ENCODE data around the gene GAGE10. TPM values are rescaled to one million over a fixed set of nuclear protein-coding genes. Genes with fewer than 3 reads are reported as not detected.

Gene GAGE10
- total RNA-seq (2022) (not detected in 2 replicates), Bru-seq, nascent RNA (percentile 14 among the genes with signal in this experiment), BruChase-seq, experiment 1, labeled RNA remaining after a 2-hour chase (percentile 13 among the genes with signal in this experiment), BruChase-seq, experiment 2, labeled RNA remaining after a 6-hour chase (percentile 24 among the genes with signal in this experiment)
- long read RNA-seq, result 0 reads

GRCh38 chrX:49303346-49303745 is at the start of gene GAGE10:
GAGE10 (plus strand) TSS chrX:49303646; CDS start chrX:49304860, 1,214 bp downstream.
- BruUV-seq (replicated peaks), result no TSS peak
- intact Hi-C loops (cut with micrococcal nuclease; ENCODE audit: unreplicated experiment), result no loop called here
- POLR2A ChIA-PET, result no interaction called here
- no peak within 1 kb of the TSS for H3K4me3 ChIP-seq (ENCODE audit: low read depth, low read length)
- no peaks in the 10 kb centered on the region for H3K4me1 ChIP-seq
- no peak within 1 kb of the TSS for H3K4me3 Mint-ChIP-seq (ENCODE audit: unreplicated experiment)
- H3K27me3 ChIP-seq (replicated peaks; ENCODE audit: control insufficient read depth, insufficient read depth, low read length), result no peaks in the 10 kb centered on the region
- no peak within 1 kb of the TSS for H3K27ac Mint-ChIP-seq (ENCODE audit: unreplicated experiment)
- no peaks in the 10 kb centered on the region for H3K36me3 ChIP-seq (ENCODE audit: control insufficient read depth, insufficient read depth, low read length)
- DNase-seq, result no peak
- CTCF ChIA-PET, result no interaction called here
- H3K27me3 Mint-ChIP-seq (ENCODE audit: insufficient read depth, unreplicated experiment), result no peaks in the 10 kb centered on the region
- no peaks in the 10 kb centered on the region for H3K9me3 ChIP-seq
- H3K4me1 Mint-ChIP-seq (ENCODE audit: low read depth, unreplicated experiment), result peaks cover under 1% of the 10 kb centered on the region
- no peaks in the 10 kb centered on the region for H3K9me3 Mint-ChIP-seq (ENCODE audit: unreplicated experiment)
- TF ChIP-seq CTCF (IDR thresholded peaks at IDR 0.05; ENCODE audit: insufficient read depth in 1 of 2, low read depth in 1 of 2, low read length in 1 of 2, severe bottlenecking in 1 of 2, unreplicated experiment in 1 of 2), result no peak
- peaks cover under 1% of the 10 kb centered on the region for H3K36me3 Mint-ChIP-seq (ENCODE audit: insufficient read depth, unreplicated experiment)

DNA sequence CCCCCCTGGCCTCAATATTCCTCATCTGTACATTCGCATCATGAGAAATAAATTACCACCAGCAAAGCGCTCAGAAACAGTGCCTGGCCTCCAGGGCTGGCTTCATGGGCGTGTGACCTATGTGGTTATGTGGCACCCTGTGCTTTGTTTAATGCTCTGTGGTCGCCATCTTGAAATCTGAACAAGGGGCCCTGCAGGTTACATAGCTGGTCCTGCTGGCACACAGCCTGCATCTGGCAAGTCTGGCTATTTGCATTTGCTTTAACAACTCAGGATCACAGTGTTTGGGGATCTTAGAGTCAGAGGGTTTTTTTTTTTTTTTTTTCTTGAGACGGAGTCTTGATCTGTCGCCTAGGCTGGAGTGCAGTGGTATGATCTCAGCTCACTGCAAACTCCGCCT is 48.8 kb upstream of the GAGE10 start:
- no peaks in the 10 kb centered on the region for H3K27me3 Mint-ChIP-seq (ENCODE audit: insufficient read depth, unreplicated experiment)
- DNase-seq, result no peak
- H3K4me3 ChIP-seq (ENCODE audit: low read depth, low read length), result no peak overlapping the region
- no peak overlapping the region for H3K4me3 Mint-ChIP-seq (ENCODE audit: unreplicated experiment)
- H3K4me1 Mint-ChIP-seq (ENCODE audit: low read depth, unreplicated experiment), result no peaks in the 10 kb centered on the region
- TF ChIP-seq CTCF (IDR thresholded peaks at IDR 0.05; ENCODE audit: insufficient read depth in 1 of 2, low read depth in 1 of 2, low read length in 1 of 2, severe bottlenecking in 1 of 2, unreplicated experiment in 1 of 2), result no peak
- no peak overlapping the region for H3K27ac Mint-ChIP-seq (ENCODE audit: unreplicated experiment)
- H3K4me1 ChIP-seq, result no peaks in the 10 kb centered on the region
- no peaks in the 10 kb centered on the region for H3K9me3 ChIP-seq
- peaks cover 10% of the 10 kb centered on the region for H3K36me3 Mint-ChIP-seq (ENCODE audit: insufficient read depth, unreplicated experiment)
- intact Hi-C loops (cut with micrococcal nuclease; ENCODE audit: unreplicated experiment), result no loop called here
- BruUV-seq (replicated peaks), result no TSS peak
- H3K27me3 ChIP-seq (replicated peaks; ENCODE audit: control insufficient read depth, insufficient read depth, low read length), result no peaks in the 10 kb centered on the region
- ChIA-PET CTCF (no interaction called here), POLR2A (no interaction called here)
- no peaks in the 10 kb centered on the region for H3K9me3 Mint-ChIP-seq (ENCODE audit: unreplicated experiment)
- H3K36me3 ChIP-seq (ENCODE audit: control insufficient read depth, insufficient read depth, low read length), result no peaks in the 10 kb centered on the region

- BruUV-seq (replicated peaks), result no TSS peak
- Mint-ChIP-seq H3K4me1 (ENCODE audit: low read depth, unreplicated experiment) (no peaks in the 10 kb centered on the region), H3K27me3 (ENCODE audit: insufficient read depth, unreplicated experiment) (no peaks in the 10 kb centered on the region), H3K27ac (ENCODE audit: unreplicated experiment) (peak overlapping the region; percentile 64), H3K36me3 (ENCODE audit: insufficient read depth, unreplicated experiment) (peaks cover 6% of the 10 kb centered on the region), H3K4me3 (ENCODE audit: unreplicated experiment) (no peak overlapping the region), H3K9me3 (ENCODE audit: unreplicated experiment) (no peaks in the 10 kb centered on the region)
- intact Hi-C loops (cut with micrococcal nuclease; ENCODE audit: unreplicated experiment), result no loop called here
- ChIA-PET POLR2A (interaction anchor here (0.6 kb wide), 2 partner anchors 13 to 66 kb away, joined by 3 to 4 read pairs; no protein-coding TSS in a partner anchor), CTCF (no interaction called here)
- Histone ChIP-seq H3K4me1 (no peaks in the 10 kb centered on the region), H3K27me3 (replicated peaks; ENCODE audit: control insufficient read depth, insufficient read depth, low read length) (no peaks in the 10 kb centered on the region), H3K36me3 (ENCODE audit: control insufficient read depth, insufficient read depth, low read length) (no peaks in the 10 kb centered on the region), H3K4me3 (ENCODE audit: low read depth, low read length) (no peak overlapping the region), H3K9me3 (no peaks in the 10 kb centered on the region)
- DNase-seq, result no peak
- no peak for TF ChIP-seq CTCF (IDR thresholded peaks at IDR 0.05; ENCODE audit: insufficient read depth in 1 of 2, low read depth in 1 of 2, low read length in 1 of 2, severe bottlenecking in 1 of 2, unreplicated experiment in 1 of 2)
Measured at GRCh38 chrX:49256268-49256995, 47.0 kb upstream of the GAGE10 start.
